ENCODE measurements around the gene LAGE3.

GRCh38 chrX:154481911-154482601 is 3.0 kb upstream of the LAGE3 start:
- TF ChIP-seq POLR2A (IDR thresholded peaks at IDR 0.05) (no peak), POLR2AphosphoS5 (IDR thresholded peaks at IDR 0.05) (no peak)
- TF ChIP-seq, protein P1, sequence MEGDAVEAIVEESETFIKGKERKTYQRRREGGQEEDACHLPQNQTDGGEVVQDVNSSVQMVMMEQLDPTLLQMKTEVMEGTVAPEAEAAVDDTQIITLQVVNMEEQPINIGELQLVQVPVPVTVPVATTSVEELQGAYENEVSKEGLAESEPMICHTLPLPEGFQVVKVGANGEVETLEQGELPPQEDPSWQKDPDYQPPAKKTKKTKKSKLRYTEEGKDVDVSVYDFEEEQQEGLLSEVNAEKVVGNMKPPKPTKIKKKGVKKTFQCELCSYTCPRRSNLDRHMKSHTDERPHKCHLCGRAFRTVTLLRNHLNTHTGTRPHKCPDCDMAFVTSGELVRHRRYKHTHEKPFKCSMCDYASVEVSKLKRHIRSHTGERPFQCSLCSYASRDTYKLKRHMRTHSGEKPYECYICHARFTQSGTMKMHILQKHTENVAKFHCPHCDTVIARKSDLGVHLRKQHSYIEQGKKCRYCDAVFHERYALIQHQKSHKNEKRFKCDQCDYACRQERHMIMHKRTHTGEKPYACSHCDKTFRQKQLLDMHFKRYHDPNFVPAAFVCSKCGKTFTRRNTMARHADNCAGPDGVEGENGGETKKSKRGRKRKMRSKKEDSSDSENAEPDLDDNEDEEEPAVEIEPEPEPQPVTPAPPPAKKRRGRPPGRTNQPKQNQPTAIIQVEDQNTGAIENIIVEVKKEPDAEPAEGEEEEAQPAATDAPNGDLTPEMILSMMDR (IDR thresholded peaks at IDR 0.05) = no peak

All from suprapubic skin (tissue), 4 donors.